Endothelial cell of umbilical vein (primary cell): ENCODE data around the gene TUT7. TPM values are rescaled to one million over a fixed set of nuclear protein-coding genes. Genes with fewer than 3 reads are reported as not detected.

Source experiments
- BruUV-seq: library from RNA; stranded (reverse); fragments of 400-500 nt; replicated peaks from 2 replicates; lab custom pipeline; 2021; lab: Mats Ljungman, UMichigan
- CTCF ChIA-PET: fragments of 300-600, 350-600 bp; sonication (Branson Sonifier 250); formaldehyde crosslinking; loops from one replicate; lab custom pipeline; 2021; ENCODE audit warnings: antibody characterized with exemption, inconsistent platforms; lab: Charles Lee
- POLR2A ChIA-PET: fragments of 300-600, 350-600 bp; sonication (Branson Sonifier 250); formaldehyde crosslinking; loops from one replicate; lab custom pipeline; 2021; ENCODE audit warnings: antibody characterized with exemption, inconsistent platforms; lab: Charles Lee
- DNase-seq: peaks from one replicate; pipeline ENCODE4 v3.0.0-alpha.2; 2011; ENCODE audit warnings: low read depth, low spot score
- FAIRE-seq: peaks from 2 replicates; lab custom pipeline; 2011; peaks lifted over from hg19 to GRCh38; lab: Jason Lieb, UNC
- H2AFZ ChIP-seq: 2 replicates; pipeline ENCODE4 v1.6.0; 2012; ENCODE audit warnings: low read depth, low read length, control low read depth, inconsistent platforms
- H3K27ac ChIP-seq: 2 replicates; pipeline ENCODE4 v1.5.1; 2011; ENCODE audit warnings: low read depth, mild to moderate bottlenecking, control low read depth, low read length, moderate library complexity; ENCODE audit not compliant: insufficient read depth
- H3K27me3 ChIP-seq, 2 experiments: 2 replicates each; pipeline versions ENCODE4 v1.6.0 to v1.6.1; 2011; ENCODE audit warnings: low read length in 2 of 2, mixed read lengths in 1 of 2; ENCODE audit not compliant: control insufficient read depth in 2 of 2, insufficient read depth in 2 of 2
- H3K36me3 ChIP-seq, 2 experiments: 2 replicates in 1 of 2; 3 replicates in 1 of 2; pipeline ENCODE4 v1.5.1; 2011; ENCODE audit warnings: low read length in 2 of 2, mild to moderate bottlenecking in 1 of 2, moderate library complexity in 1 of 2; ENCODE audit not compliant: control insufficient read depth in 2 of 2, insufficient read depth in 2 of 2; ENCODE audit errors: extremely low read depth in 1 of 2
- H3K4me1 ChIP-seq: 3 replicates; pipeline ENCODE4 v1.5.1; 2011; ENCODE audit warnings: mild to moderate bottlenecking, low read length; ENCODE audit not compliant: control insufficient read depth, insufficient read depth; ENCODE audit errors: extremely low read depth
- H3K4me2 ChIP-seq: 2 replicates; pipeline ENCODE4 v1.6.1; 2011; ENCODE audit warnings: low read length, control low read depth, mixed read lengths; ENCODE audit not compliant: insufficient read depth
- H3K4me3 ChIP-seq, 3 experiments: fragments of 200-600 bp in 1 of 3; sonication (generic), shearing (Covaris generic) in 1 of 3; replicated peaks in 1 of 3; 2 replicates each; pipeline ENCODE4 v1.5.1; 2011 to 2016; ENCODE audit warnings: control low read depth in 3 of 3, low read length in 3 of 3, mild to moderate bottlenecking in 2 of 3, inconsistent platforms in 1 of 3, low read depth in 1 of 3, moderate library complexity in 1 of 3; ENCODE audit not compliant: insufficient read depth in 1 of 3
- H3K79me2 ChIP-seq: 2 replicates; pipeline ENCODE4 v1.6.0; 2012; ENCODE audit warnings: low read length, inconsistent platforms; ENCODE audit not compliant: control insufficient read depth, insufficient read depth
- H3K9ac ChIP-seq: replicated peaks from 2 replicates; pipeline ENCODE3; 2011; ENCODE audit warnings: low read length, control low read depth; ENCODE audit not compliant: insufficient read depth; ENCODE audit errors: extremely low read depth
- H3K9me1 ChIP-seq: replicated peaks from 3 replicates; pipeline ENCODE4 v1.6.0; 2011; ENCODE audit warnings: mild to moderate bottlenecking, low read length; ENCODE audit not compliant: control insufficient read depth, insufficient read depth; ENCODE audit errors: extremely low read depth
- H3K9me3 ChIP-seq: replicated peaks from 2 replicates; pipeline ENCODE4 v1.5.1; 2012; ENCODE audit warnings: low read length, inconsistent platforms; ENCODE audit not compliant: control insufficient read depth, insufficient read depth
- H4K20me1 ChIP-seq: replicated peaks from 2 replicates; pipeline ENCODE3; 2011; ENCODE audit warnings: mild to moderate bottlenecking, low read length; ENCODE audit not compliant: control insufficient read depth, insufficient read depth; ENCODE audit errors: extremely low read depth
- CTCF ChIP-seq, 2 donors: IDR thresholded peaks; 1 replicate in 1 of 2; 2 replicates in 1 of 2; pipeline ENCODE4 v1.5.1; 2011; ENCODE audit warnings: low read length in 2 of 2, mild to moderate bottlenecking in 2 of 2, moderate library complexity in 2 of 2, control low read depth in 1 of 2, inconsistent platforms in 1 of 2, low read depth in 1 of 2; ENCODE audit not compliant: insufficient read depth in 1 of 2; ENCODE audit errors: extremely low read depth in 1 of 2
- EZH2 ChIP-seq: IDR thresholded peaks from 2 replicates; pipeline ENCODE4 v1.6.1; 2012; ENCODE audit warnings: borderline replicate concordance, low read depth, mild to moderate bottlenecking, moderate library complexity, low read length, inconsistent platforms; ENCODE audit not compliant: severe bottlenecking
- FOS ChIP-seq: IDR thresholded peaks from 2 replicates; pipeline ENCODE4 v1.6.1; 2011; ENCODE audit warnings: mild to moderate bottlenecking, low read length, moderate library complexity, borderline replicate concordance; ENCODE audit not compliant: insufficient read depth
- GATA2 ChIP-seq: IDR thresholded peaks from 2 replicates; pipeline ENCODE4 v1.7.0; 2011; ENCODE audit warnings: low read depth, mild to moderate bottlenecking, moderate library complexity, mixed read lengths, low read length; ENCODE audit not compliant: insufficient read length, insufficient read depth
- JUN ChIP-seq: IDR thresholded peaks from 2 replicates; pipeline ENCODE4 v1.6.1; 2011; ENCODE audit warnings: borderline replicate concordance, low read depth; ENCODE audit not compliant: insufficient read length, insufficient read depth
- MYC ChIP-seq: IDR thresholded peaks from one replicate; pipeline ENCODE4 v1.6.1; 2011; ENCODE audit warnings: mild to moderate bottlenecking, low read depth, low read length
- POLR2A ChIP-seq: IDR thresholded peaks from 2 replicates; pipeline ENCODE4 v1.6.1; 2012; ENCODE audit warnings: low read depth, mild to moderate bottlenecking, control low read depth, low read length
- POLR2AphosphoS5 ChIP-seq: IDR thresholded peaks from 2 replicates; pipeline ENCODE4 v1.6.1; 2012; ENCODE audit warnings: low read depth, mild to moderate bottlenecking, control low read depth, low read length, moderate library complexity; ENCODE audit not compliant: insufficient read depth
- dilution Hi-C: fragments of 300-500 bp; cut with MboI; formaldehyde crosslinking; loops from one replicate; pipeline ENCODE4 v1.15.0; 2019; ENCODE audit warnings: low sequenced_read_pairs; ENCODE audit not compliant: extremely low pct_ligation_motif_present
- intact Hi-C: fragments of 100-400 bp; cut with micrococcal nuclease; formaldehyde crosslinking; loops from one replicate; pipeline ENCODE4 v1.10.0; 2022
- polyA plus RNA-seq, 4 experiments: library from polyadenylated mRNA; depleted of rRNA in 3 of 4; stranded (reverse) in 3 of 4; unstranded in 1 of 4; fragments of >200 nt; gene quantifications; 2 replicates each; pipeline versions ENCODE4 v1.2.1 to v1.2.3, GENCODE V29; 2011 to 2012; ENCODE audit warnings: missing spikeins in 1 of 4
- total RNA-seq: library from RNA; stranded (reverse); gene quantifications from 2 replicates; pipeline ENCODE4 v1.2.3, GENCODE V29; 2021

TUT7 gene
- total and polyA plus RNA-seq, 2 donors (not counting 3 experiments of a cell fraction or from before 2014, with no cell fraction given) = 5.1 to 19.0 TPM

DNA sequence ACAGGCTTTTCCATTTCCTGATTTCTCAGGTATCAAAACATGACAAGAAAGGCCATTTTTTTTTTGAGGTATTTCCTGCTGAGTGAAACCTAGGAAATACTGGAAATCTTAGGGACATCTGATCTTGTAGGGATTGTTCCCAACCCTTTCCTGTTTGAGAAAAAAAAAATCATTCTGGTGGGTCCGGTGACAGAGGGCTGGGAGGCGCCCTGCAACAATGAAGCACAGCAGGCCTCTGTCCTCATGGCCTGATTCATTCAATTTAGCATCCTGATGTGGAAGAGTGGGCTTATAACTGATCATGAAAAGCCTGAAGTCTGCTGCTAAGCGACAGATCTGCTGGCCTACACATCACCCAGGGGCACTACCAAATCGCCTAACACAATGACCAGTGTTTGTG lies 91.7 kb downstream of the TUT7 start:
- no TSS peak for BruUV-seq
- Histone ChIP-seq H3K4me1 (peaks cover 5% of the 10 kb centered on the region), H3K4me2 (no peak overlapping the region), H3K9ac (no peak overlapping the region), H3K27me3 (no peaks in the 10 kb centered on the region), H2AFZ (no peak overlapping the region), H4K20me1 (no peaks in the 10 kb centered on the region), H3K36me3 (peaks cover 0 to 4% of the 10 kb centered on the region in 2 experiments), H3K27ac (no peak overlapping the region), H3K4me3 (no peak overlapping the region), H3K9me3 (no peaks in the 10 kb centered on the region), H3K79me2 (peaks cover 2% of the 10 kb centered on the region), H3K9me1 (no peaks in the 10 kb centered on the region)
- DNase-seq (no peak), FAIRE-seq (no peak)
- POLR2A ChIA-PET = no interaction called here
- dilution Hi-C loops (no loop called here), intact Hi-C loops (no loop called here)
- CTCF ChIA-PET = no interaction called here
- no peak for TF ChIP-seq MYC
- TF ChIP-seq POLR2A = no peak
- TF ChIP-seq POLR2AphosphoS5 = no peak
- TF ChIP-seq GATA2 = no peak
- no peak for TF ChIP-seq FOS
- no peak for TF ChIP-seq JUN
- TF ChIP-seq CTCF (IDR thresholded peaks at IDR 0.05; ENCODE audit: extremely low read depth in 1 of 2, insufficient read depth in 1 of 2, low read depth in 1 of 2, low read length in 2 of 2) = no peak
- no peak for TF ChIP-seq EZH2
